WI38 (cell line): Measurements from ENCODE around the gene BNIP5.

Experiments used
- H3K4me3 ChIP-seq: 2 replicates; pipeline ENCODE4 v1.5.1; 2011; ENCODE audit warnings: low read depth, mild to moderate bottlenecking, control low read depth, low read length
- TF ChIP-seq, protein P1 (sequence below): IDR thresholded peaks from 2 replicates; pipeline ENCODE4 v1.5.1; 2012; ENCODE audit warnings: low read depth, mild to moderate bottlenecking, control low read depth, low read length

The BNIP5 gene

DNA sequence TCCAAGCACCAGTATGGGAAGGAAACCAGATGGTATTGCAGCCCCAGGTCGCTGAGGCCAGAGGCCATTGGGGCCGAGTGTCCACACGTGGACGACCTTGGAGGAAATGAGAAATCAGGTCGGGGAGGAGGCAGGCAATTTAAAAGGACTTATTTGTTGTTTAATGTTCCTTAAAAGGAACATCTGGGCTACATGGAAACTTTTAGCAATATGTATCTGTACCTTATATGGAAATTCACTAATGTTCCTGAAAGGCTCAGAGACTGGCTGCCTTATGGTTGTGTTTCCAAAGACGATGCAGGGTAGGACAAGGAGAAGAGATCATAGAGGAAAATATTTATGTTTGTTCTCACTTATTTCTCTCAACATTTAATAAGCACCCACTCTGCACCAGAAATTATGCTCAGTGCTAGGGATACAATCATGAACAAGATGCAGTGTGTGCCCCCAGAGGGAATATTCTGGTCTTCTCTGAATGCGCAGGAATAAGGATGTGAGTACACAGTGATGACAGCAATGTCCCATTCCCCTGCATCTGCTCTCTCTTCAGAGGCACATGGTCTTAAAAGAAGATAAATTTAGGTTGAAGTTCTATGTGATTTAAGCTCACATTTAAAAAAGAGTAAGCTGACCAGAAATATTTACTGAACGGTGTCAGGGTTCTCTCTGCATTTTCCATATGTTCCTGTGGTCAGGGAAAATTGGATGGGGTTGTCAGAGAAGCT, 3.4 kb downstream of the BNIP5 start:
- TF ChIP-seq, protein P1, sequence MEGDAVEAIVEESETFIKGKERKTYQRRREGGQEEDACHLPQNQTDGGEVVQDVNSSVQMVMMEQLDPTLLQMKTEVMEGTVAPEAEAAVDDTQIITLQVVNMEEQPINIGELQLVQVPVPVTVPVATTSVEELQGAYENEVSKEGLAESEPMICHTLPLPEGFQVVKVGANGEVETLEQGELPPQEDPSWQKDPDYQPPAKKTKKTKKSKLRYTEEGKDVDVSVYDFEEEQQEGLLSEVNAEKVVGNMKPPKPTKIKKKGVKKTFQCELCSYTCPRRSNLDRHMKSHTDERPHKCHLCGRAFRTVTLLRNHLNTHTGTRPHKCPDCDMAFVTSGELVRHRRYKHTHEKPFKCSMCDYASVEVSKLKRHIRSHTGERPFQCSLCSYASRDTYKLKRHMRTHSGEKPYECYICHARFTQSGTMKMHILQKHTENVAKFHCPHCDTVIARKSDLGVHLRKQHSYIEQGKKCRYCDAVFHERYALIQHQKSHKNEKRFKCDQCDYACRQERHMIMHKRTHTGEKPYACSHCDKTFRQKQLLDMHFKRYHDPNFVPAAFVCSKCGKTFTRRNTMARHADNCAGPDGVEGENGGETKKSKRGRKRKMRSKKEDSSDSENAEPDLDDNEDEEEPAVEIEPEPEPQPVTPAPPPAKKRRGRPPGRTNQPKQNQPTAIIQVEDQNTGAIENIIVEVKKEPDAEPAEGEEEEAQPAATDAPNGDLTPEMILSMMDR: no peak
- H3K4me3 ChIP-seq: no peak overlapping the region

DNA sequence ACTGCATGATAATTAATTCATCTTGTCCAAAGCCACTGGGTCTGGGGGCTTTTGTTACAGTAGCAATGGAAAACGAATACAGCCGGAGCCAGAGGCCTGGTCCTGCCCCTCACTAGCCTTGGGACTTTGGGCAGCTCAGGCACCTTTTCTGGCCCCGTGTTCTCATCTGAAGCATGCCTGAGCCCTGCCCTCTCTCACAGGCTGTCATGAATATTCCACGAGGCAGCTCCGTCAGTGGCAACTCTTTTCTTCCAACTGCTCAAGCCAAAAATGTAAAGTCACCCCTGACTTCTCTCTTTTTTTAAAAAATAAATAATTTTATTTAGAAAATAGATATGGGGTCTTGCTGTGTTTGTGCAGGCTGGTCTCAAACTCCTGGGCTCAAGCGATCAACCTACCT, 5.3 kb downstream of the BNIP5 start:
- TF ChIP-seq, protein P1: no peak

DNA sequence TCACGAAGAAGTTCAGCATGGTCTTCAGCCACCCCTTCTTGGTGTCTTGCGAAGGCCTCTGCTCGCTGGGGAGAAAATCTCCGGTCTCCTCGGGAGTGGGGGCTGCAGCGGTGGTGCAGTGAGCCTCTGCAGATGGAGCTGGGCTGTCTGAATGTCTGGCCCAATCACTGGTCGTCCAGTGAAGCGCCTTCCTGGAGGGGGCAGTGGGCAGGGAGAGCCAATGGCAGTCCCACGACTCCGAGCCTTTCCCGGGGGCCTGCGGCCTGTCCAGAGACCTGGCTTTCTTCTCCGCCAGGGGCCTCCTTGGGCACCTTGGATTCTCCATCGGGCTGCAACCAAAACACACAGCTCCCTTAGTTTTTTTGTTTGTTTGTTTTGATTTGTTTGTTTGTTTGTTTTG, 6.3 kb downstream of the BNIP5 start:
- no peak overlapping the region for H3K4me3 ChIP-seq
- TF ChIP-seq, protein P1: no peak

More for the DNA sequence above, 5.3 kb downstream of the BNIP5 start:
- no peak overlapping the region for H3K4me3 ChIP-seq

DNA sequence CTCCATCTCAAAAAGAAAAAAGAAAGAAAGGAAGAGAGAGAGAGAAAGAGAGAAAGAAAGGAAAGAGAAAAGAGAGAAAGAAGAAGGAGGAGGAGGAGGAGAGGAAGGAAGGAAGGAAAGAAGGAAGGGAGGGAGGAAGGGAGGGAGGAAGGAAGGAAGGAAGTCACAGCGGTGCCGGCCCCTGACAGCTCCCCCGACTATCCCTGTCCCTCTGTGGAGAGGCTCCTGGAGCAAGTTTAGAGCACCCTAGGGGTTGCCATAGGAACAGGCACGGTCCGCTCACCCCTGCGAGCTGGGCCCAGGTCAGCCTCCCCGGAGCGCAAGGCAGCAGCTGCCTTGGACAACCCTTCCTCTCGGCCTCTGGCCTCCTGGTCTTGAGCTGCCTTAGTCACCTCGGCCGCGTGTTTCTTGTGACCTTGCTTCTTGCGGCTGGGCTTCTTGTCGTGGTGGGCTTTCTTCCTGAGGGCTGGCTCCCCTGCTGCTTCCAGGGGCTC, 6.8 kb downstream of the BNIP5 start:
- H3K4me3 ChIP-seq: no peak overlapping the region
- TF ChIP-seq, protein P1: no peak

DNA sequence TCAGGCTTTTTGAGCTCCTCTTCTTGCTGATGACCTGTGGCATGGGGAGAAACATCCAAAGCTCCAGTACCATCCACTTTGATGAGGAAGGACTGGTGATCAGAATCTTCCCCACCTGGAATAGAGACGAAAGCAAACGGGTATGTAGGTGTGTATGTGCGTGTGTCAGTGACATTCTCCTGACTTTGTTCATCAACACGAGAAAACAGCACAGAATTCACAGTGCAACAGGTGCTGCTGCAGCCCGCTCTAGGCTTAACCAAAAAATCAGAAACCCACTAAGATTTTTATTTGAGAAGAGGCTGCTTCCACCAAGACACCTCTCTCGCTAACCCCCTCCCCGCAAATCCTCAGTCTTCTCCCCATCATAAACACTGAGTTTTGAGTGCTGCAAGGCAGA, 8.1 kb downstream of the BNIP5 start:
- H3K4me3 ChIP-seq: no peak overlapping the region
- TF ChIP-seq, protein P1: no peak

DNA sequence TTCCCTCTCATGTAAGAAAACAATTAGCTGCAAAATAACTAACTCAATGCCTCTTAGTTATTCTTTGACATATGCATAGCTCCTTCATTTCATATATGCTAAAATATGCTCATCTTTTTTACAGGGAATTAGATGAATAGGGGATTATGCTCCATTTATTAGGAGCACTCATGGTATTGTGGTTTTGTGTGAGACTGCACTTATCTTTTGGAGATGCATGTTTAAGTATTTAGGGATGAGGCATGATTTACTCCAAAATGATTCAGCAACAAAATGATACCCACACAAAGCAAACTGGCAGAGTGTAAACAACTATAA, 8.8 kb downstream of the BNIP5 start:
- TF ChIP-seq, protein P1: no peak
- H3K4me3 ChIP-seq: no peak overlapping the region

DNA sequence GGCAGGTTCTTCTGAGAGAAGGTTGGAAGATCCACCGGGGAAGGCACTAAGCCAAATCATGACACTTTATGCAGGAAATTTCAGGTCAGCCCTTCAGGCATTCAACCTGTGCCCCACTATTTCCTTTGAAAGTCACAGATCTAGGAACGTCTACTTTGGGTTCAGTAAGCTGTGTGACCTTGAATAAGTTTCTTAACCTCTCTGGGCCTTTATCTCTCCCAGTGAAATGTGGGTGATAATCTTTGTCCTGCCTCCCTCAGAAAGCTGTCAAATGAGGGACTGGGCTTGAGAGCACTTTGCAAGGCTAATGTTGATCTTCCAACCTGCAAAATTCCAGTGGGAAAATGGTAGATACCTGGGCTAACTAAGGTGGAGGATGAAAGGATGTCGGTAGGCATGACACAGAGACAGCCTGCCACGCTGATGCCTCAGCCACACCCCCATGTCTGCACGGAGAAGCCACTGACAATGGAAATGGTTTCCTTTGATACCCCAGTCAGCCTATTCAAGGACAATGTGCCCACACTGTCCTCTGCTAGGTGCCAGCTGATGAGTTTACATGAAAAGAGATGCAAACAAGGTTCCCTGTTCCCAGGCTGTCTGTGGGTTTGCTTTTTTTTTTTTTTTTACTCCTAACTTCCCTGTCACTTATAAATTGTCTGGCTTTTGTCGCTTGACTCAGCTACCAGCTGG, 9.3 kb downstream of the BNIP5 start:
- no peak overlapping the region for H3K4me3 ChIP-seq
- TF ChIP-seq, protein P1: no peak
